Stimulated activated memory B cell treated with anti-CD40 and anti-IgM and Interleukin-4, amounts not matched to agents 10 μg/mL and 1 μg/mL and 100 μg/mL, for 72 hours (primary cell): ENCODE measurements around the gene KCNJ11.

Experiments
- ATAC-seq: fragments of 150-1000 bp; cut with Tn5 transposase; 2 replicates; pipeline ENCODE4 v1.10.0; 2021
- H3K27ac Mint-ChIP-seq: one replicate; pipeline ENCODE4 v1.8.0; 2022; ENCODE audit warnings: mild to moderate bottlenecking, mixed read lengths
- H3K27me3 Mint-ChIP-seq: one replicate; pipeline ENCODE4 v1.8.0; 2022; ENCODE audit warnings: mixed read lengths
- H3K36me3 Mint-ChIP-seq: one replicate; pipeline ENCODE4 v1.8.0; 2022; ENCODE audit warnings: mixed read lengths
- H3K4me1 Mint-ChIP-seq: one replicate; pipeline ENCODE4 v1.8.0; 2022; ENCODE audit warnings: mixed read lengths
- H3K4me3 Mint-ChIP-seq: one replicate; pipeline ENCODE4 v1.8.0; 2022; ENCODE audit warnings: mild to moderate bottlenecking, moderate library complexity, mixed read lengths
- H3K9me3 Mint-ChIP-seq: one replicate; pipeline ENCODE4 v1.8.0; 2022; ENCODE audit warnings: mixed read lengths

KCNJ11 gene

DNA sequence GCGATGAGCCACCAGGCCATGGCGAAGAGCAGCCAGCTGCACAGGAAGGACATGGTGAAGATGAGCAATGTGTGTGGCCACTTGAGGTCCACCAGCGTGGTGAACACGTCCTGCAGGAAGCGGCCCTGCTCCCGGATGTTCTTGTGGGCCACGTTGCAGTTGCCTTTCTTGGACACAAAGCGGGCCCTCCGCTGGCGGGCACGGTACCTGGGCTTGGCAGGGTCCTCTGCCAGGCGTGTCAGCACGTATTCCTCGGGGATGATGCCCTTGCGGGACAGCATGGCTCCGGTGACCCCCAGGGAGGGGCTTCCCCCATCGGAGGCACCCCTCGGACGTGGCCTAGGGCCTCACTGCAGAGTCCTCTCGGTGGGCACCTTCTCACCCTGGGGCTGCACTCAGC is 648 bp downstream of the KCNJ11 start:
- H3K27ac Mint-ChIP-seq, result no peak overlapping the region

DNA sequence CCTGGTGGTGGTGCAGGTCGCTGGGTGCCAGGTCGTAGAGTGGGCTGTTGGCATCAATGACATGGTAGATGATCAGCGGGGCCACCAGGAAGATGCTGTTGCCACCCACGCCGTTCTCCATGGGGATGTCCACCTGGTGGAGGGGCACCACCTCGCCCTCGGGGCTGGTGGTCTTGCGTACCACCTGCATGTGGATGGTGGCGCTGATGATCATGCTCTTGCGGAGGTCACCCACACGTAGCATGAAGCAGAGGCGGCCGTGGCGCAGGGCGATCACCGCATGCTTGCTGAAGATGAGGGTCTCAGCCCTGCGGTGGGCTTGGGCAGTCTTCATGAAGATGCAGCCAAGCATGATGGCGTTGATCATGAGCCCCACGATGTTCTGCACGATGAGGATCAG is 1.2 kb downstream of the KCNJ11 start:
- H3K27ac Mint-ChIP-seq, result no peak overlapping the region
- peaks cover 67% of the 10 kb centered on the region for H3K4me1 Mint-ChIP-seq
- no peak for ATAC-seq

More for the DNA sequence above, 648 bp downstream of the KCNJ11 start:
- Mint-ChIP-seq H3K27me3 (no peaks in the 10 kb centered on the region), H3K4me1 (peaks cover 67% of the 10 kb centered on the region), H3K36me3 (peaks cover 31% of the 10 kb centered on the region), H3K4me3 (peak overlapping the region; percentile 86), H3K9me3 (no peaks in the 10 kb centered on the region)
- no peak for ATAC-seq

DNA sequence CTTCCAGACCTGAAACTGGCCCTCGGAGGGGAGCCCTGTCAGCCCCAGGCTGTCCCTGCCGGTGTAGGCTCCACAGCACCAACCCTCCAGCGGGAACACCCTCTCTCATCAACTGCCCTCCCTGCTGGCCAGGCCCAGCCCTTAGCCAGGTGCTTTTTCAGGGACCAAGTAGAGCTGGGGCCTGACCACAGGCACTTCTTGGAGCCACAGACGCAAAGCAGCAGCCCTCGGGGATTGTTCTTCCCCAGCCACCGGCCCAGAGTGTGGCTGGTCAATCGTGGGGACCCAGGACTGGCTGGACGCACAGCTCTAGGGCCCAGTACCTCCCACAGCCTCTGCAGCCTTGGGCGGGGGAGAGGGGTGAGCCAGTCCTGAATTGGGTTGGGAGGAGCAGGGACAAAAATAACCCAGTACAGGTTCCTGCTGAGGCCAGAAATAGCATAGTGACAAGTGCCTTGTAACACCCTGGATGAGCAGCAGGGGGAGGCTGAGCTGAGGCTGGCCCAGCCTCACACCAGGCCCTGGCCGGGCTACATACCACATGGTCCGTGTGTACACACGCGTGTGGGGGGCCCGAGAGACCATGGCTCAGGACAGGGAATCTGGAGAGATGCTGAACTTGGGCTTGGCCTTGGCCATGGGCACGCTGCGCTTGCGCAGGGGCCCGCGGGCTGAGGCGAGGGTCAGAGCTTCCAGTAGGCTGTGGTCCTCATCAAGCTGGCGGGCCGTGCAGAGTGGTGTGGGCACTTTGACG is 2.0 kb downstream of the KCNJ11 start:
- no peaks in the 10 kb centered on the region for H3K27me3 Mint-ChIP-seq
- H3K27ac Mint-ChIP-seq, result peak overlapping the region; percentile 23
- ATAC-seq, result peak; percentile 49

More for the DNA sequence above, 1.2 kb downstream of the KCNJ11 start:
- Mint-ChIP-seq H3K9me3 (no peaks in the 10 kb centered on the region), H3K27me3 (no peaks in the 10 kb centered on the region), H3K4me3 (peak overlapping the region; percentile 77), H3K36me3 (peaks cover 34% of the 10 kb centered on the region)

DNA sequence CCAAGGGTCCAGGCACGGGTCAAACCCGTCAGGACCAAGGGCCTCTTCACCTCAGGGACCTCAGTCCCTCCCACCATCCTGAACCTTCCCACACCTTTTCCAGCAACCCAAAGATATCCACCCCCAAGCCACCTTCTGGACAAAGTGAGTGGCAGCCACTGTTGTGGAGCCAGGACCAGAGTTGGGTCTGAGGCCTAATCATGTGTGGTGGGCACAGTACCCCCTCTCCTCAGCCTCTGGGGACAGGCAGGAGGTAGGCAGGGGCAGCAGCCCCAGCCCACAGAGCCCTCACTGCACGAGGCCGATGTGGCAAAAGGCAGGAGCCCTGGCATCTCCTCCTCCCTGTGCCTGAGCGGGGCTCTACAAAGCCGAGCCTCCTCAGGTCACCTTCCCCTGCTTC is 2.5 kb downstream of the KCNJ11 start:
- H3K36me3 Mint-ChIP-seq, result peaks cover 46% of the 10 kb centered on the region
- peak overlapping the region; percentile 77 for H3K4me3 Mint-ChIP-seq
- ATAC-seq, result no peak
- H3K4me1 Mint-ChIP-seq, result peaks cover 56% of the 10 kb centered on the region
- peak overlapping the region; percentile 23 for H3K27ac Mint-ChIP-seq
- H3K27me3 Mint-ChIP-seq, result no peaks in the 10 kb centered on the region
- H3K9me3 Mint-ChIP-seq, result no peaks in the 10 kb centered on the region

More for the DNA sequence above, 2.0 kb downstream of the KCNJ11 start:
- Mint-ChIP-seq H3K36me3 (peaks cover 40% of the 10 kb centered on the region), H3K9me3 (no peaks in the 10 kb centered on the region), H3K4me1 (peaks cover 61% of the 10 kb centered on the region), H3K4me3 (peak overlapping the region; percentile 77)

DNA sequence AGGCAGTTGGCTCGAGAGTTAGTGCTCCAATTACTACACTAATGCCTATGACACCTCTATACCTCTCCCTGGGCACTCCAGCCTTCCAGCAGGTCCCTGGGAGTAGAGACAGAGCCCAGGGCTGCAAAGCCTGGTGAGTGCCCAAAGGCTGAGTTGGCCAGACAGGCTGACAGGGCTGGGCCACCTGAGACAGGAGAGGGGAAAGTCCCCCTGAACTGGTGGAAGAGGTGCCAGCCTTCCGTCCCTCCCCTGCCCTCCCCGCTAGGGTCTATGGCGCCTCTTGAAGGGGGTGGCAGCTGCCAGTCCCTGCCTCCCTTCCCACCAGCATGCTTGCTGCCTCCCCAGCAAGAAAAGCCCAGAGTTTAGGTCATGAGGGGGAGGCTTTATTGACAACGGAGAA is 3.0 kb downstream of the KCNJ11 start:
- no peaks in the 10 kb centered on the region for H3K9me3 Mint-ChIP-seq
- peaks cover 52% of the 10 kb centered on the region for H3K4me1 Mint-ChIP-seq
- H3K27ac Mint-ChIP-seq, result no peak overlapping the region
- H3K4me3 Mint-ChIP-seq, result peak overlapping the region; percentile 77
- H3K27me3 Mint-ChIP-seq, result no peaks in the 10 kb centered on the region
- H3K36me3 Mint-ChIP-seq, result peaks cover 47% of the 10 kb centered on the region
- no peak for ATAC-seq

DNA sequence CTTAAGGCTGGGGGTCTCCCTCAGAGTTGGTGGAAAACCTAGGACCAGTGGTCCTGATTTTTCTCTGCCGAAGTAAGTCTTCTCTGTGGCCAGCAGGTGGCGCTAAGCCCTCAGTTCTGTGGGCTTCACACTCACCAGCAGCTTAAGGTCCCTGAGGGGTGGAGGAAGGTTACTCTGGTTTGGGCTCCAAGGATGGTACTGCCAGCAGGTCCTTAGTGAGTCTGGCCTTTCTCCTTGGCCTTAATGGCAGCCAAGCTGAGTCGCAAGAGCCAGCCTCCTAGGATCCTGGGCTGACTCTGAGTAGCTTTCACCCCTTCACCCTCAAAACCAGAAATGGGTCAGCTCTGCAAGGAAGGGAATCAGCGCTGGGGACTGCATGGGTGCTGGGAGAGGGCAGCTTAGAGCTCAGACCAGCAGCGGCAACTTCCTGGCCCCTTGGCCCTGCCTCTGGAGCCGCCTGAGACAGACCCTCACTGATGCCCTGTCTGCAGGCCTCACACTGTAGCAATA is 4.4 kb downstream of the KCNJ11 start:
- H3K9me3 Mint-ChIP-seq, result no peaks in the 10 kb centered on the region
- peaks cover 47% of the 10 kb centered on the region for H3K36me3 Mint-ChIP-seq
- H3K27ac Mint-ChIP-seq, result no peak overlapping the region
- peak; percentile 61 for ATAC-seq
- H3K27me3 Mint-ChIP-seq, result no peaks in the 10 kb centered on the region
- no peak overlapping the region for H3K4me3 Mint-ChIP-seq
- H3K4me1 Mint-ChIP-seq, result peaks cover 43% of the 10 kb centered on the region

DNA sequence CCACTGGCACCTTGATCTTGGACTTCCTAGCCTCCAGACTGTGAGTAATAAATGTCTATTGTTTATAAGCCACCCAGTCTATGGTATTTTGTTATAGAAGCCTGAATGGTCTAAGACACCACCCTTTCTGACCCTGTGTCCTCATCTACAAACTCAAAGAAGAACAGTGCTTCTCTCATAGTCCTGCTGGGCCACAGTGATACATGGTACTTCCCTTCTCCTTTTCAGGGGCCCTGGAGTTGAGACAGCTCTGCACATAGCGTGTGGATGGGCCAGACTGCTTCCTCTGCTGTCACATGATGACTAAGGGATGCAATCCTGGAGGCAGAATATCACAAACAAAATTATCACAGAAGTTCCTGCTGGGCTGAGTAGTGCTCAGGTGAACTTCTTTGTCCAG is 5.0 kb downstream of the KCNJ11 start:
- Mint-ChIP-seq H3K9me3 (no peaks in the 10 kb centered on the region), H3K27ac (no peak overlapping the region), H3K27me3 (no peaks in the 10 kb centered on the region), H3K36me3 (peaks cover 49% of the 10 kb centered on the region), H3K4me1 (peaks cover 37% of the 10 kb centered on the region), H3K4me3 (no peak overlapping the region)
- no peak for ATAC-seq

DNA sequence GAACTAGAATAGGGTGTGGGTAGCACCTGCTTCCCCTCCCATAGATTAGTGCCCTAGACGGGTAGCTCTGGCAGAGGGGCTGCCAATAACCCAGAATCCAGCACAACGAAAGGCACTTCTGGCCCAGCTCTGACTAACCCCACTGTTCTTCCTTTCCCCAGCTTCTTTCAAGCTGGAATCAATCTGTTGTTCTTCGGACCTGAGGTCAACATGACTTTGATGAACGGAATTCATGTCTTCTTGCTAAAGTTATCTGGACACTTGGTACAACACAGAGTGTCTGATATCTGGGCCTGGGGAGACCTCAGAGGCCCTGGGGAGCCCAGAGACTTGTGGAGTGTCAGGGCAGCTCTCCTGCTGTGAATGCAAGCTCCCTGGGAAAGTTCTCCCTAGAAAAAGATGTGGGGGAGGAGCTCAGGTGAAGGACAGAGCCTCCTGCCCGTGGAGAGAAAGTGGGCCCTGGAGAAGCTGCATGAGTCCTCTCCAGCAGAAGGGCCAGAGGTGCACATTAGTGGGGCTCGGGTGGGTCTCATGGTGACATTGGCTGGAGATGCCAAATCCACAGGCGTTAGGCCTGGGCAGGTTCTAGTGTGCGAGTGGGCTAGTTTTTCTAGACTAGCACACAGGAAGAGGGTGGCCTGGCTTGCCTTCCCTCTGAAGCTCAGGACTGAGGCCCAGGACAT is 6.3 kb downstream of the KCNJ11 start:
- H3K4me3 Mint-ChIP-seq, result no peak overlapping the region
- H3K36me3 Mint-ChIP-seq, result peaks cover 47% of the 10 kb centered on the region
- H3K9me3 Mint-ChIP-seq, result no peaks in the 10 kb centered on the region
- no peaks in the 10 kb centered on the region for H3K27me3 Mint-ChIP-seq
- no peak overlapping the region for H3K27ac Mint-ChIP-seq
- peaks cover 28% of the 10 kb centered on the region for H3K4me1 Mint-ChIP-seq
- no peak for ATAC-seq

DNA sequence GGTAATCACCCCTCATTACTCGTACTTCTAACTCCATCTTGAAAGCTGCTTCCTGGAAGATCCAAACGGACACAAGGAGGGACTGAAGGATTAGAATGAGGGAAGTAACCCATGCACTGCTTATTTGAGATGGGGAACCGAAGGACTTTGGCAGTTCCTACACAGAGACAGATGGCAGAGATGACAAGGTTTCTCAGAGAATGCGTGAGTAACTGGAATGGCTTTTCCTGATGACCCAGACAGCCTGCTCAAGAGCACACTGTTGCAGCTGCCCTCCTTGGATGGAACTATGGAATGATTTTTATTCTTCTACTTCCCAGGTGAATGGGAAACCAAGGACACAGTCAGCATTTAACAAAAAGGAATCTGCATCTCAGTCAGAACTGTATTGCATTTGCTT is 7.3 kb downstream of the KCNJ11 start:
- ATAC-seq, result no peak
- Mint-ChIP-seq H3K27ac (no peak overlapping the region), H3K27me3 (no peaks in the 10 kb centered on the region), H3K36me3 (peaks cover 37% of the 10 kb centered on the region), H3K4me3 (no peak overlapping the region), H3K9me3 (no peaks in the 10 kb centered on the region), H3K4me1 (peaks cover 18% of the 10 kb centered on the region)

DNA sequence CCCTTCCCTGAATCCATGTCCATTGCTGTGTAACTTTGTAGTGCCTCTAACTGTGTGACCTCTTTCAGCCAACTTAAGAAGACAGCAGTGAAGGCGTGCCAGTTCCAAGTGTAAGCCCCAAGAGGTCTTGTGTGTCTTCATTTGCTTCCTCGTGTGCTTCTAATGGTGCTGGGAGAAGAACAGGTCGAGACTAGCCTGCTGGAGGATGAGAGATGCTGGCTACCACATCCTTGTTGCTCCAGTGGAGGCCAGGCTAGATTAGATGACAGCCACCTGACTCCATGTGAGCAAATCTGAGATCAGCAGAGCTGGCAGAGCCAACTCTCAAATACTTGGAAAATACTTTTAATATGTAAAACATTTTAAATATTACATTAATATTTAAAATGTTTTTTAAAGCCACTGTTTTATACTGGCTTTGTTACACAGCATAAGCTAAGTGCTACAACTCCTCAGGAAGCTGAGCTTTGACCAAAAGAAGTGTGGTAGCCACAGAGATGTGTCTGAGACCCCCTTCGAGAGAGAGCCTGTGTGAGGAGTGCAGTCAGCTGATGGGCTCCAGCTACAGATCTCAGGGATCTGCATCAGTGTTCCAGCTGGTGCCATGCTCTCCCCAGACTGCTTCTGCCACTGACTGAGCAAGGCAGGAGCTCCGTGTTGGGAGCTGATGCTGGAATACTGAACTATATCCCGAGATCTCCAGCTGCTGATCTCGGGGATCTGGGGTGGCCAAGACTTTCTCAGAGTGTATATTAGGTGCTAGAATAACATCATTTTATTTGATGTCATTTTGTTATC is 8.9 kb downstream of the KCNJ11 start:
- Mint-ChIP-seq H3K27ac (no peak overlapping the region), H3K36me3 (peaks cover 25% of the 10 kb centered on the region), H3K27me3 (no peaks in the 10 kb centered on the region), H3K4me3 (no peak overlapping the region), H3K9me3 (no peaks in the 10 kb centered on the region), H3K4me1 (peaks cover 5% of the 10 kb centered on the region)
- ATAC-seq, result no peak

DNA sequence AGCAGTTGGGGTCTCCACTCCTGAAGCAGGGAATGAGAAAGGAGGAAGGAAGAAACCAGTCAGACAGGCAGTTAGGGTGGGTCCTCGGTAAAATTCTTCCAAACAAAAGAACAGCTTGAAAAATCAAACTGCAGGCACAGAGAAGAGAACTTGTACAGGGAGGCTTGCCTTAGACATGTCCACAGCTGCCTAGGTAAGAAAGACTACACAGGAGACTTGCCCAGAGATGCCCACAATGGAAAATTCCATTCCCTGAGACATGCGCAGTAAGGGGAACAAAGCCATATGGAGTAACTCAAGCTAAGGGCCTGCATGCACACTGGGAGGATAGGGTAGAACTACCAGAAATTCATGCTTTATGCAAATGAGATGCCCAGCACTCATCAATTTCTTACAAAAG is 9.8 kb downstream of the KCNJ11 start:
- Mint-ChIP-seq H3K4me1 (no peaks in the 10 kb centered on the region), H3K27me3 (no peaks in the 10 kb centered on the region), H3K27ac (no peak overlapping the region), H3K36me3 (peaks cover 28% of the 10 kb centered on the region), H3K4me3 (no peak overlapping the region), H3K9me3 (no peaks in the 10 kb centered on the region)
- no peak for ATAC-seq

DNA sequence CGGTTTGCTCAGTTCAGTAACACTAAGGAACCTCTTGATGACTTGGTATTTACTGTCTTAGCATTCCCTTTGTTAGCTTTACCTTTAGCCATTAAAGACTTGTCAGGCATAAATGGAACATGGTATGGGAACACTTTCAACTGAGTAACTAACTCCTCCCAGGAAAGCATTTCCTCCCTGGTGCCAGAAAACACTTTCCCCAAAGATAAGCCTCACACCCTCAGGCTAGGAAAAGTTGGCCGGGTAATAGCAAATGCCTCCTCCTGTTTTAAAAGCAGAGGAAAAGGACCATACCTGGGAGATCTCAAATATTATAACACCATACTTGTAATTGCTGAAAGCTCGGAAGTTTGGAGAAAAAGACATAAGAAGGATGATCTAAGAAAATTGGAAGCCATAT is 12.0 kb downstream of the KCNJ11 start:
- Mint-ChIP-seq H3K27me3 (no peaks in the 10 kb centered on the region), H3K27ac (no peak overlapping the region), H3K9me3 (peaks cover 13% of the 10 kb centered on the region), H3K36me3 (peaks cover 40% of the 10 kb centered on the region), H3K4me3 (no peak overlapping the region), H3K4me1 (no peaks in the 10 kb centered on the region)
- ATAC-seq, result no peak

DNA sequence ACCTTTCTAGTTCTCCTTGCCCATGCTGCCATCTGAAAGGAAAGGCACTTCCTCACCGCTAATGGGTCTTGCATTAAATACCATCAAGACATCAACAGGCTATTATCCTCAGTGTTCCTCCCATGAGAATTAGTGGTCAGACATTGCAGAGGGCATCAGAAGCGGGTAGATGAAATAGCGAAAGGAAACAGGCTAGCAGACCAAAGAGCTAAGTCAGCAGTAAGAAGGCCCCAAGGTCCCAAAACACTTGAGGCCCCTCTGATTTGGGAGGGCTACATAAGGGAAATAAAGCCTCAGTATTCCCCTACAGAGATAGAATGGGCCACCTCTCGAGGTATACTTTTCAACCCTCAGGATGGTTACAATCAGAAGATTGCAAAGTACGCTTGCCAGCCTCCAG is 12.9 kb downstream of the KCNJ11 start:
- peaks cover 21% of the 10 kb centered on the region for H3K9me3 Mint-ChIP-seq
- no peaks in the 10 kb centered on the region for H3K27me3 Mint-ChIP-seq
- ATAC-seq, result no peak
- peaks cover 42% of the 10 kb centered on the region for H3K36me3 Mint-ChIP-seq
- no peaks in the 10 kb centered on the region for H3K4me1 Mint-ChIP-seq
- H3K4me3 Mint-ChIP-seq, result no peak overlapping the region
- no peak overlapping the region for H3K27ac Mint-ChIP-seq

DNA sequence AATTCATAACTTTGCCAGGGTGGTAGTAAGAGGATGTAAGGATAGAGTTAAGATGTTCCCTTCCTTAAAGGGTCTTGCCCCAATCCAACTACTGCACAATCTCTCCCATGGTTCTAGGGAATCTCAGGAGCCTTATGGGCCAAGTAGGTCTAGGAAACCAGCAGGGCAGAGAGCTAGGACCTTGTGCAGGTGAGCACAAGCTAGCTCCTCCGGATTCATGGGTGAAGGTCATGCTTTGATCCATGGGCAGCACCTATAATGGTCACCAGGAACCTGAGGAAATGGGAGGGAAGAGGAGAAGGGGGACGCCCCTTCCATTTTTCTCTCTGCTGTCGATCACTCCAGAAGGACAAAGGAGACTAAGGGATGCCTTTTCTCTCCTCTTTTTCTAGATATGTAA is 16.8 kb downstream of the KCNJ11 start:
- no peaks in the 10 kb centered on the region for H3K4me1 Mint-ChIP-seq
- peaks cover 36% of the 10 kb centered on the region for H3K9me3 Mint-ChIP-seq
- H3K4me3 Mint-ChIP-seq, result no peak overlapping the region
- ATAC-seq, result no peak
- peaks cover 9% of the 10 kb centered on the region for H3K27me3 Mint-ChIP-seq
- no peak overlapping the region for H3K27ac Mint-ChIP-seq
- peaks cover 62% of the 10 kb centered on the region for H3K36me3 Mint-ChIP-seq

DNA sequence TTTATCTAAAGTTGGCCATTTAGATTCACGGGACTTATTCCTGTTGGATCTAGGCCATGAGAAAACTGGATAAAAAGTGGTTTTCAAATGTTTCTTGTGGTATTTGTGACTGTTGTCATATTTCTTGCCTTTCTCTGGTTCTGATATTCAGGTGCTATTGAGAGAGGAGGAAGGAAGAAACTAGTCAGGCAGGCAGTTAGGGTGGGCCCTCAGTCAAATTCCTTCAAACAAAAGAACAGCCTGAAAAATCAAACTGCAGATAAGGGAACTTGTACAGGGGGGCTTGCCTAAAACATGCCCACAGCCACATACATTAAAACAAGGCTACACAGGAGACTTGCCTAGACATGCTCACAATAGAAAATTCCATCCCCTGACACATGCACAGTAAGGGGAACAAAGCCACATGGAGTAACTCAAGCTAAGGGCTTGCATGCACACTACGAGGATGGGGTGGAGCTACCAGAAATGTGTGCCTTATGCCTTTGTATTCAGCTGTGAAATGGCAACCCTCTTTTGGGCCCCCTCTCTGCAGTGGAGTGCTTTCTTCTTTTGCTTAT is 18.7 kb downstream of the KCNJ11 start:
- H3K27ac Mint-ChIP-seq, result no peak overlapping the region
- H3K4me1 Mint-ChIP-seq, result no peaks in the 10 kb centered on the region
- peaks cover 36% of the 10 kb centered on the region for H3K9me3 Mint-ChIP-seq
- H3K36me3 Mint-ChIP-seq, result peaks cover 62% of the 10 kb centered on the region
- ATAC-seq, result no peak
- H3K27me3 Mint-ChIP-seq, result peaks cover 9% of the 10 kb centered on the region
- H3K4me3 Mint-ChIP-seq, result no peak overlapping the region
